ENCODE results near the gene SORCS2. TPM values are rescaled to one million over a fixed set of nuclear protein-coding genes. Genes with fewer than 3 reads are reported as not detected.

The SORCS2 gene
- polyA plus RNA-seq, 1 of the 3 experiments (the other 2 are of a cell fraction) = 1.6 TPM

DNA sequence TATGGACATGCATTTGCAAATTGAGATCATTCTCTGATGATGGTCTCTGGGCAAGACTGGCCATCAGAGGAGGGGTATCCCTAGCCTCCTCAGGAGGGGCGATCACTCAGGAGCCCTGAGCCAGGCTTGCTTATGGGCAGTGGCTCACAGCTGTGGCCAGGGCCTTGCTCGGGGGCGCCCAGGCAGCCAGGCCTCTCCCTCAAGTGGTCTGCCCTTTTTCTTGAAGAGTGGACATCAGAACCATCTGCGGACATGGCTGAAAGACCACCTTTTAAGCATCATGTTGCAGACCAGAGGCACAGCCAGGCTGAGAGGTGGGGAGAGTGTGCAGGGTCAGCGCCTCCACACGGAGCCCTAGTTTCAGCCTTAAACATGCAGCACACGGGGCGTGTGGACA, 349.1 kb downstream of the SORCS2 start:
- Histone ChIP-seq H3K9ac (no peak overlapping the region), H2AFZ (ENCODE audit: low read depth) (no peak overlapping the region), H3F3A (replicated peaks; ENCODE audit: insufficient read depth) (no peaks in the 10 kb centered on the region), H3K79me2 (ENCODE audit: insufficient read depth) (no peaks in the 10 kb centered on the region), H3K4me1 (ENCODE audit: control insufficient read depth in 1 of 2, insufficient read depth in 2 of 2, low read depth in 1 of 2, low read length in 1 of 2) (peaks cover 0 to 2% of the 10 kb centered on the region in 2 experiments; a peak in 1 of 4 replicates), H3K9me2 (no peaks in the 10 kb centered on the region), H4K20me1 (ENCODE audit: insufficient read depth) (no peaks in the 10 kb centered on the region), H3K9me3 (no peaks in the 10 kb centered on the region), H3K4me3 (ENCODE audit: low read depth in 2 of 2, low read length in 1 of 2) (no peak overlapping the region), H3K27me3 (ENCODE audit: insufficient read depth) (no peaks in the 10 kb centered on the region), H3K4me2 (no peak overlapping the region), H3K36me3 (replicated peaks in 1 of 2; ENCODE audit: control insufficient read depth in 1 of 2, insufficient read depth in 2 of 2, low read length in 1 of 2) (no peaks in the 10 kb centered on the region), H3K27ac (ENCODE audit: low read depth in 2 of 2, low read length in 1 of 2) (no peak overlapping the region)
- TF ChIP-seq TEAD4 (IDR thresholded peaks at IDR 0.05; ENCODE audit: borderline replicate concordance, insufficient read depth) (no peak), USF2 (IDR thresholded peaks at IDR 0.05; ENCODE audit: borderline replicate concordance, low read depth, low read length) (no peak), USF1 (IDR thresholded peaks at IDR 0.05; ENCODE audit: borderline replicate concordance, low read depth) (no peak), GABPA (IDR thresholded peaks at IDR 0.05; ENCODE audit: low read depth) (no peak), MEF2A (IDR thresholded peaks at IDR 0.05; ENCODE audit: borderline replicate concordance, low read depth) (no peak), CTCF (IDR thresholded peaks at IDR 0.05) (no peak), GATA2 (CRISPR knock-in tag; IDR thresholded peaks at IDR 0.05) (no peak), MXI1 (IDR thresholded peaks at IDR 0.05; ENCODE audit: low read depth, low read length) (no peak), EZH2phosphoT487 (IDR thresholded peaks at IDR 0.05; ENCODE audit: borderline replicate concordance, low read depth) (no peak), FOXJ3 (CRISPR knock-in tag; IDR thresholded peaks at IDR 0.05) (no peak), CHD2 (IDR thresholded peaks at IDR 0.05; ENCODE audit: low read length, partially characterized antibody) (no peak), RCOR1 (IDR thresholded peaks at IDR 0.05; ENCODE audit: low read length) (no peak), SMC3 (IDR thresholded peaks at IDR 0.05; ENCODE audit: low read depth, low read length) (no peak), NRF1 (IDR thresholded peaks at IDR 0.05; ENCODE audit: low read depth, low read length) (no peak)
- TF ChIP-seq, protein P1, sequence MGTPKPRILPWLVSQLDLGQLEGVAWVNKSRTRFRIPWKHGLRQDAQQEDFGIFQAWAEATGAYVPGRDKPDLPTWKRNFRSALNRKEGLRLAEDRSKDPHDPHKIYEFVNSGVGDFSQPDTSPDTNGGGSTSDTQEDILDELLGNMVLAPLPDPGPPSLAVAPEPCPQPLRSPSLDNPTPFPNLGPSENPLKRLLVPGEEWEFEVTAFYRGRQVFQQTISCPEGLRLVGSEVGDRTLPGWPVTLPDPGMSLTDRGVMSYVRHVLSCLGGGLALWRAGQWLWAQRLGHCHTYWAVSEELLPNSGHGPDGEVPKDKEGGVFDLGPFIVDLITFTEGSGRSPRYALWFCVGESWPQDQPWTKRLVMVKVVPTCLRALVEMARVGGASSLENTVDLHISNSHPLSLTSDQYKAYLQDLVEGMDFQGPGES (IDR thresholded peaks at IDR 0.05; ENCODE audit: low read depth, low read length) = no peak
- TF ChIP-seq, protein P2, sequence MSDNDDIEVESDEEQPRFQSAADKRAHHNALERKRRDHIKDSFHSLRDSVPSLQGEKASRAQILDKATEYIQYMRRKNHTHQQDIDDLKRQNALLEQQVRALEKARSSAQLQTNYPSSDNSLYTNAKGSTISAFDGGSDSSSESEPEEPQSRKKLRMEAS (IDR thresholded peaks at IDR 0.05; ENCODE audit: low read depth) = no peak
- POLR2A ChIA-PET = no interaction called here
- WGBS (ENCODE audit: low lambda C conversion rate) = 100% methylated on average over 4 of the region's 8 CpGs
- DNase-seq = no peak
- CTCF ChIA-PET = no interaction called here

Measured in SK-N-SH (cell line).